Natural killer cell (primary cell): ENCODE data around the gene APOOL. TPM values are rescaled to one million over a fixed set of nuclear protein-coding genes. Genes with fewer than 3 reads are reported as not detected.

Experiments used
- total RNA-seq, 4 donors: library from RNA; stranded (reverse); fragments of 120-200 nt in 1 of 4; gene quantifications; one replicate each; pipeline versions ENCODE4 v1.2.3 to v1.2.4, GENCODE V29; 2013 to 2022

The APOOL gene
- total RNA-seq, 3 donors from 2014 or later (not counting 1 experiment from before 2014, with no cell fraction given), result 8.8 to 12.0 (median 9.8) TPM

Other genes starting within 250 kb of the APOOL start
- gene SATL1, start 239.9 kb downstream of the APOOL start, total RNA-seq, result under 1 TPM in 1 of 3 donors, not detected in 2; 0.10 TPM
- 1 to 10 TPM in 1 of 3 donors, under 1 TPM in 2; 0.75 to 1.7 (median 1.00) TPM for gene ZNF711, start 240.1 kb downstream of the APOOL start, total RNA-seq